ENCODE data around the gene CDKL1.

Gene CDKL1

GRCh38 chr14:50344876-50345563 lies 51.7 kb downstream of the CDKL1 start:
- no peaks in the 10 kb centered on the region for H3K79me2 ChIP-seq (ENCODE audit: control insufficient read depth, low read length)
- H4K20me1 ChIP-seq (ENCODE audit: control insufficient read depth, insufficient read depth, low read depth, low read length): no peaks in the 10 kb centered on the region
- no peak overlapping the region for H3K27ac ChIP-seq (ENCODE audit: low read depth, low read length)
- H3K9me2 ChIP-seq (replicated peaks; ENCODE audit: control insufficient read depth, low read length): no peaks in the 10 kb centered on the region
- TF ChIP-seq EZH2phosphoT487 (IDR thresholded peaks at IDR 0.05; ENCODE audit: borderline replicate concordance, low read length): no peak
- TF ChIP-seq CTCF (IDR thresholded peaks at IDR 0.05; ENCODE audit: low read depth, low read length, poor library complexity, severe bottlenecking): no peak
- H3K4me1 ChIP-seq (ENCODE audit: control insufficient read depth, low read length): no peaks in the 10 kb centered on the region
- H3F3A ChIP-seq (ENCODE audit: control insufficient read depth, insufficient read depth): no peaks in the 10 kb centered on the region
- no peak overlapping the region for H3K4me3 ChIP-seq (ENCODE audit: low read length)
- no peaks in the 10 kb centered on the region for H3K9me3 ChIP-seq (ENCODE audit: control insufficient read depth, insufficient read depth, low read length)
- H3K27me3 ChIP-seq (ENCODE audit: control insufficient read depth, low read length): no peaks in the 10 kb centered on the region
- no peaks in the 10 kb centered on the region for H3K36me3 ChIP-seq (ENCODE audit: control insufficient read depth, low read length)
- no peak overlapping the region for H3K4me2 ChIP-seq (ENCODE audit: low read length)

GRCh38 chr14:50344116-50344775 lies 52.4 kb downstream of the CDKL1 start:
- Histone ChIP-seq H3K27me3 (ENCODE audit: control insufficient read depth, low read length) (no peaks in the 10 kb centered on the region), H3K27ac (ENCODE audit: low read depth, low read length) (no peak overlapping the region), H3F3A (ENCODE audit: control insufficient read depth, insufficient read depth) (no peaks in the 10 kb centered on the region), H3K9me2 (replicated peaks; ENCODE audit: control insufficient read depth, low read length) (no peaks in the 10 kb centered on the region), H3K4me1 (ENCODE audit: control insufficient read depth, low read length) (no peaks in the 10 kb centered on the region), H3K9me3 (ENCODE audit: control insufficient read depth, insufficient read depth, low read length) (no peaks in the 10 kb centered on the region), H4K20me1 (ENCODE audit: control insufficient read depth, insufficient read depth, low read depth, low read length) (no peaks in the 10 kb centered on the region), H3K36me3 (ENCODE audit: control insufficient read depth, low read length) (no peaks in the 10 kb centered on the region), H3K4me3 (ENCODE audit: low read length) (no peak overlapping the region), H3K4me2 (ENCODE audit: low read length) (no peak overlapping the region), H3K79me2 (ENCODE audit: control insufficient read depth, low read length) (no peaks in the 10 kb centered on the region)
- TF ChIP-seq EZH2phosphoT487 (IDR thresholded peaks at IDR 0.05; ENCODE audit: borderline replicate concordance, low read length) (no peak), CTCF (IDR thresholded peaks at IDR 0.05; ENCODE audit: low read depth, low read length, poor library complexity, severe bottlenecking) (no peak)

- H3K4me3 ChIP-seq (ENCODE audit: low read length): no peak overlapping the region
- H3K27me3 ChIP-seq (ENCODE audit: control insufficient read depth, low read length): no peaks in the 10 kb centered on the region
- no peaks in the 10 kb centered on the region for H3K36me3 ChIP-seq (ENCODE audit: control insufficient read depth, low read length)
- TF ChIP-seq CTCF (IDR thresholded peaks at IDR 0.05; ENCODE audit: low read depth, low read length, poor library complexity, severe bottlenecking) (no peak), EZH2phosphoT487 (IDR thresholded peaks at IDR 0.05; ENCODE audit: borderline replicate concordance, low read length) (no peak)
- H3K27ac ChIP-seq (ENCODE audit: low read depth, low read length): no peak overlapping the region
- H3K9me3 ChIP-seq (ENCODE audit: control insufficient read depth, insufficient read depth, low read length): no peaks in the 10 kb centered on the region
- H3K9me2 ChIP-seq (replicated peaks; ENCODE audit: control insufficient read depth, low read length): no peaks in the 10 kb centered on the region
- no peak overlapping the region for H3K4me2 ChIP-seq (ENCODE audit: low read length)
- H4K20me1 ChIP-seq (ENCODE audit: control insufficient read depth, insufficient read depth, low read depth, low read length): no peaks in the 10 kb centered on the region
- H3K79me2 ChIP-seq (ENCODE audit: control insufficient read depth, low read length): no peaks in the 10 kb centered on the region
- no peaks in the 10 kb centered on the region for H3K4me1 ChIP-seq (ENCODE audit: control insufficient read depth, low read length)
- no peaks in the 10 kb centered on the region for H3F3A ChIP-seq (ENCODE audit: control insufficient read depth, insufficient read depth)
Observed at GRCh38 chr14:50343434-50343833, 53.2 kb downstream of the CDKL1 start.
